ENCODE data around the gene FAU. TPM values are rescaled to one million over a fixed set of nuclear protein-coding genes. Genes with fewer than 3 reads are reported as not detected.

FAU gene
- total RNA-seq, 2 donors from 2014 or later: 774 to 802 TPM

DNA sequence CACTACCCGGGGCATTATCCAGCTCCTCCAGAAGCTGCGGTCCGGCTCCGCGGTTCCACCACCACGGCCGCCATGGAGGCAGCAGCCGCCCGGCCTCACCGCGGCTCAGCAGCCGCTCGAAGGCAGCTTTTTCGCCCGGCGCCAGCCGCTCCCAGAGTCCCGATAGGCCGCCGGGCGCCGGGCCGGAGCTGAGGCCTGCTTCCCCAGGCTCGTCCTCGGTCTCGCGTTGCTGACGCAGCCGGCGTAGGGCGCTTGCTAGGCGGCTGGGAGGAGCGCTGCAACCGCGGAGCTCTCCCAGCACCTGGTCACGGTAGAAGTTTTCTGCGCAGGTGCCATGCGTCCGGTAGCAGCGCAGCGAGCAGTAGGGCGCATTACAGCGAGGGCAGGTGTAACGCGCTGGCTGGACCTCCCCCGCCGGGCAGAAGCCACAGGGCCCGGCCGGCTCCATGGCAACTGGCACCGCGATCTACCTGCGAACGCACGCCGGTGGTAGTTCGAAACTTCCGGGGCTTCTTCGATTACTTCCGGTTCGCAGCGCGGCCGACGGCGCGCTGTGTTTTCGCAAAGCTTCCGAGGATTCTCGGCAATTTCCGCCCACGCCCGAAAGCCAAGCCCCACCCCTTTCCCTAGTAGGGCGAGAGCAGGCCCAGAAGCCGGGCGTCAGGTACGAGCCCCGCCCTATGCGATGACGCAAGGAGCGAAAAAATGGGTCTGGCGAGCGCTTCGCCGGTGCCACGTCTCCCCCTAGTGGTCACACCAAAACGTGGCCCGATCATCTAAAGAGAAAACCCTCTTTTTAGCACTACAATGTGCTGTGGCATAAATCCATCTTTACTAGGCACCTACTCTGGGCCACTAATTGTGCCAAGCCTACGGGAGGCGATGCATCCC is 4.5 kb downstream of the FAU start, which contains the start of gene ZNHIT2:
TSS of gene ZNHIT2 (minus strand) at position 496 of the 891 bp plus-strand sequence. CDS start at position 448, 48 bp downstream.
- H3K27me3 Mint-ChIP-seq (ENCODE audit: insufficient read depth): no peaks in the 10 kb centered on the region
- peak within 1 kb of the TSS; percentile 85 for H3K4me3 ChIP-seq (ENCODE audit: low read length)
- peak within 1 kb of the TSS; percentile 64 for H3K27ac ChIP-seq (ENCODE audit: low read depth, low read length)
- H3K27ac Mint-ChIP-seq: peak within 1 kb of the TSS; percentile 92
- peaks cover 33% of the 10 kb centered on the region for H3K36me3 Mint-ChIP-seq (ENCODE audit: low read depth)
- peaks cover 12% of the 10 kb centered on the region for H3K4me1 Mint-ChIP-seq
- no peaks in the 10 kb centered on the region for H3K9me3 ChIP-seq (ENCODE audit: control insufficient read depth, low read length)
- peak within 1 kb of the TSS; percentile 90 for H3K9ac ChIP-seq (ENCODE audit: extremely low read depth, low read length, poor library complexity, severe bottlenecking)
- TF ChIP-seq, protein P1, sequence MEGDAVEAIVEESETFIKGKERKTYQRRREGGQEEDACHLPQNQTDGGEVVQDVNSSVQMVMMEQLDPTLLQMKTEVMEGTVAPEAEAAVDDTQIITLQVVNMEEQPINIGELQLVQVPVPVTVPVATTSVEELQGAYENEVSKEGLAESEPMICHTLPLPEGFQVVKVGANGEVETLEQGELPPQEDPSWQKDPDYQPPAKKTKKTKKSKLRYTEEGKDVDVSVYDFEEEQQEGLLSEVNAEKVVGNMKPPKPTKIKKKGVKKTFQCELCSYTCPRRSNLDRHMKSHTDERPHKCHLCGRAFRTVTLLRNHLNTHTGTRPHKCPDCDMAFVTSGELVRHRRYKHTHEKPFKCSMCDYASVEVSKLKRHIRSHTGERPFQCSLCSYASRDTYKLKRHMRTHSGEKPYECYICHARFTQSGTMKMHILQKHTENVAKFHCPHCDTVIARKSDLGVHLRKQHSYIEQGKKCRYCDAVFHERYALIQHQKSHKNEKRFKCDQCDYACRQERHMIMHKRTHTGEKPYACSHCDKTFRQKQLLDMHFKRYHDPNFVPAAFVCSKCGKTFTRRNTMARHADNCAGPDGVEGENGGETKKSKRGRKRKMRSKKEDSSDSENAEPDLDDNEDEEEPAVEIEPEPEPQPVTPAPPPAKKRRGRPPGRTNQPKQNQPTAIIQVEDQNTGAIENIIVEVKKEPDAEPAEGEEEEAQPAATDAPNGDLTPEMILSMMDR (conservative IDR thresholded peaks at IDR 0.05): peak; percentile 97
- H3K36me3 ChIP-seq (ENCODE audit: control insufficient read depth, insufficient read depth, low read length): peaks cover 61% of the 10 kb centered on the region
- H3K4me3 Mint-ChIP-seq: peak within 1 kb of the TSS; percentile 75
- H3K4me1 ChIP-seq (ENCODE audit: control insufficient read depth, insufficient read depth, low read length): peaks cover 5% of the 10 kb centered on the region
- peak; percentile 100 for DNase-seq
- H3K9me3 Mint-ChIP-seq: no peaks in the 10 kb centered on the region
- no peaks in the 10 kb centered on the region for H3K27me3 ChIP-seq (ENCODE audit: control insufficient read depth, insufficient read depth, low read length, poor library complexity, severe bottlenecking)
- WGBS, 2 experiments (ENCODE audit: insufficient coverage in 1 of 2, insufficient read length in 1 of 2): 1 to 3% methylated on average over 56 to 89 of the region's 89 CpGs

DNA sequence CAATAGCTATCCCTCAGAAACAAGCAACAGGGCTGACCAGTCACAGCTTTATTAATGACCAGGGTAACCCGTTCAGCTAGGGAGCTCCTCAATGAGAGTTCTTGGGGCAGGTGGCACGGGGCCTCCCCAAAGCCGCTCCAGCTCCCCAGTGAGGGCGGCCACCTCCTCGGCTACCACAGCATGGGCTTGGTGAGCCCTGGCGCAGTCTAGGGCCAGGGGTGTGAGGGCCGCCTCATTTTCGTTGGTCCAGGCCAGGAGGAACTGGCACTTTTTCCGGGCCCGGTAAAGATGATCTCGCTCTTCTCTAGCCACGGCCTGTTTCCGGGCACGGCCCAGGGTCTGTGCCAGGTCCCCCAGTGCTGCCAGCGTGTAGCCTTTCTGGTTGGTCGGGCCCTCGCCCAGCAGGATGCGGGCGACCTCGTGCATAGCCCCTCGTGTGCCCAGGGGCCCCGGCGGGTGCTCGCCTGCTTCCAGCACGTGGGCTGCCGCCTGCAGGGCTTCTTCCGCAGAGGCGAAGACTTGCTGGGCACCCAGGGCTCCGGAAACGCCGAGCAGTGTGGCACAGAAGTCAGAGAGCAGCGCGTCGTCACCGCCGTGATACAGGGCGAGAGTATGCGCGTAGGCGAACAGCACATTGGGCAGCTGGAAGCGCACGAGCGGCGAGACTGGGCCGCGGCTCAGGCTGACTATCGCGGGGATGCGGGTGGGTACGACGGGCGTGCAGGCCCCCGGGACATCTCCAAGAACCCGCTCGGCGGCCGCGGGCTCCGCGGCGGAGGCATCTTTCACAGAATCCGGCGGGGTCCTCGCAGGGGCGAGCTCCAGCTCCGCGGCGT is 5.3 kb downstream of the FAU start:
- peaks cover 12% of the 10 kb centered on the region for H3K4me1 Mint-ChIP-seq
- Histone ChIP-seq H3K36me3 (ENCODE audit: control insufficient read depth, insufficient read depth, low read length) (peaks cover 61% of the 10 kb centered on the region), H3K9ac (ENCODE audit: extremely low read depth, low read length, poor library complexity, severe bottlenecking) (peak overlapping the region; percentile 90), H3K4me3 (ENCODE audit: low read length) (peak overlapping the region; percentile 85), H3K9me3 (ENCODE audit: control insufficient read depth, low read length) (no peaks in the 10 kb centered on the region), H3K27ac (ENCODE audit: low read depth, low read length) (peak overlapping the region; percentile 64), H3K27me3 (ENCODE audit: control insufficient read depth, insufficient read depth, low read length, poor library complexity, severe bottlenecking) (no peaks in the 10 kb centered on the region), H3K4me1 (ENCODE audit: control insufficient read depth, insufficient read depth, low read length) (peaks cover 5% of the 10 kb centered on the region)
- peaks cover 29% of the 10 kb centered on the region for H3K36me3 Mint-ChIP-seq (ENCODE audit: low read depth)
- peak; percentile 80 for DNase-seq
- peak overlapping the region; percentile 75 for H3K4me3 Mint-ChIP-seq
- H3K27me3 Mint-ChIP-seq (ENCODE audit: insufficient read depth): no peaks in the 10 kb centered on the region
- no peaks in the 10 kb centered on the region for H3K9me3 Mint-ChIP-seq
- H3K27ac Mint-ChIP-seq: peak overlapping the region; percentile 92
- 36 to 37% methylated on average over 63 to 68 of the region's 68 CpGs for WGBS, 2 experiments (ENCODE audit: insufficient coverage in 1 of 2, insufficient read length in 1 of 2)
- TF ChIP-seq, protein P1 (conservative IDR thresholded peaks at IDR 0.05): no peak

DNA sequence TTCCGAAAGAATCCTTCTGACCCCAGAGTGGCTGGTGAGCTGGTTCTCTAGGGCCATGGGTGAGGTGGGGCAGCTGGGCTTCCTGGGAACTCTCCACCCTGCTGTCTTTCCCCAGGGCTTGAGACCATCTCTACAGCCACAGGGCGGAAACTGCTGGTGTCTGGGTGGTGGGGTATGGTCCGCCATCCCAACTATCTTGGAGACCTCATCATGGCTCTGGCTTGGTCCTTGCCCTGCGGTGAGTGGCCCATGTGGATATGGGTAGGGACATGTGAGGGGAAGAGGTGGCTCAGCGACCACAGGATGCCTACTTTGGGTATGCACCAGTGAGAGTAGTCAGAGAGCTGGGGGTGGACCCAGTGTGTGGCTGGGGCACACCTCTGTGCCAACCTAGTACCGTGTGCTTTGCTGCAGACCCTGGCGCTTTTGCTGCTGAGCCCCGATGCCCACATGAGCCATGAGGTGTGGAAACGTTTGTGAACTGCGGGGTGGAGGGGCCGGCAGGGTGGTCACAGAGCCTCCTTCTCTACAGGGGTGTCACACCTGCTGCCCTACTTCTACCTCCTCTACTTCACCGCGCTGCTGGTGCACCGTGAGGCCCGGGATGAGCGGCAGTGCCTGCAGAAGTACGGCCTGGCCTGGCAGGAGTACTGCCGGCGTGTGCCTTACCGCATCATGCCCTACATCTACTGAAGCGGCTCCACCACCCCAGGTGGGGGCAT is 6.4 kb downstream of the FAU start:
- Mint-ChIP-seq H3K36me3 (ENCODE audit: low read depth) (peaks cover 23% of the 10 kb centered on the region), H3K27ac (no peak overlapping the region), H3K9me3 (no peaks in the 10 kb centered on the region), H3K4me1 (peaks cover 7% of the 10 kb centered on the region), H3K4me3 (peak overlapping the region; percentile 75), H3K27me3 (ENCODE audit: insufficient read depth) (no peaks in the 10 kb centered on the region)
- no peaks in the 10 kb centered on the region for H3K9me3 ChIP-seq (ENCODE audit: control insufficient read depth, low read length)
- H3K4me3 ChIP-seq (ENCODE audit: low read length): no peak overlapping the region
- WGBS, 2 experiments (ENCODE audit: insufficient coverage in 1 of 2, insufficient read length in 1 of 2): 95 to 97% methylated on average over 20 to 21 of the region's 21 CpGs
- no peak overlapping the region for H3K27ac ChIP-seq (ENCODE audit: low read depth, low read length)
- peaks cover 8% of the 10 kb centered on the region for H3K4me1 ChIP-seq (ENCODE audit: control insufficient read depth, insufficient read depth, low read length)
- H3K9ac ChIP-seq (ENCODE audit: extremely low read depth, low read length, poor library complexity, severe bottlenecking): no peak overlapping the region
- H3K27me3 ChIP-seq (ENCODE audit: control insufficient read depth, insufficient read depth, low read length, poor library complexity, severe bottlenecking): no peaks in the 10 kb centered on the region
- H3K36me3 ChIP-seq (ENCODE audit: control insufficient read depth, insufficient read depth, low read length): peaks cover 54% of the 10 kb centered on the region
- TF ChIP-seq, protein P1 (conservative IDR thresholded peaks at IDR 0.05): no peak
- DNase-seq: no peak
